K562 (cell line): ENCODE data around the gene RNF145. TPM values are rescaled to one million over a fixed set of nuclear protein-coding genes. Genes with fewer than 3 reads are reported as not detected.

Experiments
- DEAF1 ChIP-seq: fragments of 450-650 bp; formaldehyde crosslinking; IDR thresholded peaks from 2 replicates; pipeline ENCODE4 v1.4.0; 2020; ENCODE audit warnings: mild to moderate bottlenecking, moderate library complexity
- FOXK1 ChIP-seq: sonication (generic); formaldehyde crosslinking; IDR thresholded peaks from 2 replicates; pipeline ENCODE4 v1.8.0; 2022; ENCODE audit warnings: missing genetic modification reagents, mild to moderate bottlenecking, borderline replicate concordance
- GATAD2A ChIP-seq: fragments of 450-650 bp; IDR thresholded peaks from 2 replicates; pipeline ENCODE4 v1.6.1; 2017
- PBX2 ChIP-seq, 2 experiments: IDR thresholded peaks in 1 of 2; conservative IDR thresholded peaks in 1 of 2; 2 replicates each; pipeline ENCODE4 v1.6.1; 2016; ENCODE audit warnings: low read depth in 2 of 2, mild to moderate bottlenecking in 1 of 2, missing compliant biosample characterization in 1 of 2, missing genetic modification characterization in 1 of 2, moderate library complexity in 1 of 2
- PCBP2 ChIP-seq: fragments of 200-400 bp; formaldehyde crosslinking; IDR thresholded peaks from 2 replicates; pipeline ENCODE4 v1.6.1; 2018; ENCODE audit warnings: low read length, low read depth, mild to moderate bottlenecking, moderate library complexity; ENCODE audit not compliant: poor library complexity, severe bottlenecking
- PRMT5 ChIP-seq: sonication (generic); formaldehyde crosslinking; IDR thresholded peaks from 2 replicates; pipeline ENCODE4 v1.5.0; 2020; ENCODE audit warnings: missing genetic modification reagents
- SMAD3 ChIP-seq: fragments of 450-650 bp; formaldehyde crosslinking; conservative IDR thresholded peaks from 2 replicates; pipeline ENCODE4 v1.4.0; 2020; ENCODE audit warnings: mild to moderate bottlenecking
- TEAD4 ChIP-seq, 2 experiments: sonication (generic) in 1 of 2; formaldehyde crosslinking in 1 of 2; IDR thresholded peaks; 2 replicates each; pipeline versions ENCODE4 v1.6.1 to v1.8.0; 2012 to 2022; ENCODE audit warnings: borderline replicate concordance in 1 of 2, inconsistent platforms in 1 of 2, low read length in 1 of 2, mild to moderate bottlenecking in 1 of 2, missing genetic modification reagents in 1 of 2
- ZBTB5 ChIP-seq: fragments of 450-650 bp; IDR thresholded peaks from 2 replicates; pipeline ENCODE4 v1.6.1; 2017; ENCODE audit warnings: antibody characterized with exemption
- ZNF407 ChIP-seq: fragments of 450-650 bp; IDR thresholded peaks from 2 replicates; pipeline ENCODE4 v1.6.1; 2016; ENCODE audit warnings: low read depth
- polyA plus RNA-seq, 8 experiments: library from polyadenylated mRNA; depleted of rRNA in 4 of 8; stranded (reverse) in 5 of 8; unstranded in 3 of 8; fragments of >200 nt; fragmentation: Nextera tagmentation in 2 of 8; fragmentation: Illumina TruSeq in 1 of 8; extraction: Ambion mirVana in 2 of 8; extraction: Trizol in 1 of 8; gene quantifications; 2 replicates each; pipeline versions ENCODE4 v1.2.1 to v1.2.3, GENCODE V29; 2011 to 2014; ENCODE audit warnings: inconsistent platforms in 1 of 8, missing spikeins in 1 of 8
- total RNA-seq, 7 experiments: library from RNA; depleted of rRNA in 6 of 7; stranded (reverse); fragments of >200 nt in 6 of 7; fragmentation: Illumina TruSeq in 2 of 7; extraction: Trizol in 2 of 7; gene quantifications; 2 replicates each; pipeline versions ENCODE4 v1.2.1 to v1.2.3, GENCODE V29; 2011 to 2021; ENCODE audit warnings: low replicate concordance in 1 of 7

Gene RNF145
- total and polyA plus RNA-seq, 9 of the 15 experiments (the other 6 are each of a cell fraction or from before 2014, with no cell fraction given) = 13.6 to 40.7 (median 25.4) TPM

- TF ChIP-seq DEAF1 (CRISPR knock-in tag) (peak; percentile 38), FOXK1 (CRISPR knock-in tag) (peak; percentile 71; the same call in 1 of the 2 replicates), ZBTB5 (no peak), ZNF407 (no peak), GATAD2A (no peak), TEAD4 (IDR thresholded peaks at IDR 0.05; ENCODE audit: low read length) (peak; percentile 70), TEAD4 (CRISPR knock-in tag; IDR thresholded peaks at IDR 0.05; ENCODE audit: borderline replicate concordance) (no peak), PBX2 (CRISPR knock-in tag; IDR thresholded peaks at IDR 0.05; ENCODE audit: low read depth) (no peak), PBX2 (tag; conservative IDR thresholded peaks at IDR 0.05; ENCODE audit: low read depth) (no peak), PCBP2 (no peak), SMAD3 (CRISPR knock-in tag) (no peak), PRMT5 (CRISPR knock-in tag) (no peak)
Measured at GRCh38 chr5:159207686-159208513, 1.5 kb downstream of the RNF145 start (continued).
